ENCODE measurements around the gene DNASE1. TPM values are rescaled to one million over a fixed set of nuclear protein-coding genes. Genes with fewer than 3 reads are reported as not detected.
A peak's percentile ranks its signal among the peaks of the same experiment; 100 is the strongest.

The DNASE1 gene, protein sequence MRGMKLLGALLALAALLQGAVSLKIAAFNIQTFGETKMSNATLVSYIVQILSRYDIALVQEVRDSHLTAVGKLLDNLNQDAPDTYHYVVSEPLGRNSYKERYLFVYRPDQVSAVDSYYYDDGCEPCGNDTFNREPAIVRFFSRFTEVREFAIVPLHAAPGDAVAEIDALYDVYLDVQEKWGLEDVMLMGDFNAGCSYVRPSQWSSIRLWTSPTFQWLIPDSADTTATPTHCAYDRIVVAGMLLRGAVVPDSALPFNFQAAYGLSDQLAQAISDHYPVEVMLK
- 47.8 and 61.4 TPM in 2 replicates for polyA plus RNA-seq
- polyA minus RNA-seq: 103 and 116 TPM in 2 replicates

- Histone ChIP-seq H2AFZ (ENCODE audit: low read depth, low read length) (no peak within 1 kb of the TSS), H3K27ac (ENCODE audit: low read length) (no peak within 1 kb of the TSS), H3K79me2 (replicated peaks; ENCODE audit: insufficient read depth, low read length) (no peaks in the 10 kb centered on the region), H3K9me3 (ENCODE audit: low read length) (no peaks in the 10 kb centered on the region), H4K20me1 (ENCODE audit: insufficient read depth) (no peaks in the 10 kb centered on the region), H3K9me2 (ENCODE audit: insufficient read depth, low read length) (no peaks in the 10 kb centered on the region), H3K27me3 (ENCODE audit: insufficient read depth, low read depth, low read length) (no peaks in the 10 kb centered on the region), H3K9ac (ENCODE audit: low read length) (no peak within 1 kb of the TSS), H3K4me3 (ENCODE audit: low read length) (no peak within 1 kb of the TSS), H3K4me2 (ENCODE audit: low read length) (no peak within 1 kb of the TSS), H3F3A (ENCODE audit: insufficient read depth, low read length, poor library complexity, severe bottlenecking) (no peaks in the 10 kb centered on the region), H3K36me3 (ENCODE audit: insufficient read depth, low read length) (peaks cover 14% of the 10 kb centered on the region)
- TF ChIP-seq TAF1 (IDR thresholded peaks at IDR 0.05; ENCODE audit: low read depth): no peak
- no peak for TF ChIP-seq MXI1 (conservative IDR thresholded peaks at IDR 0.05; ENCODE audit: poor library complexity, severe bottlenecking)
- no peak for TF ChIP-seq SMC3 (conservative IDR thresholded peaks at IDR 0.05; ENCODE audit: poor library complexity)
- TF ChIP-seq EP300 (conservative IDR thresholded peaks at IDR 0.05; ENCODE audit: poor library complexity, severe bottlenecking): no peak
- no peak for TF ChIP-seq POLR2AphosphoS5 (IDR thresholded peaks at IDR 0.05)
- no peak for TF ChIP-seq EZH2 (IDR thresholded peaks at IDR 0.05; ENCODE audit: borderline replicate concordance, insufficient read depth, low read length, poor library complexity, severe bottlenecking)
- no peak for TF ChIP-seq REST (IDR thresholded peaks at IDR 0.05; ENCODE audit: borderline replicate concordance)
- TF ChIP-seq, protein P1, sequence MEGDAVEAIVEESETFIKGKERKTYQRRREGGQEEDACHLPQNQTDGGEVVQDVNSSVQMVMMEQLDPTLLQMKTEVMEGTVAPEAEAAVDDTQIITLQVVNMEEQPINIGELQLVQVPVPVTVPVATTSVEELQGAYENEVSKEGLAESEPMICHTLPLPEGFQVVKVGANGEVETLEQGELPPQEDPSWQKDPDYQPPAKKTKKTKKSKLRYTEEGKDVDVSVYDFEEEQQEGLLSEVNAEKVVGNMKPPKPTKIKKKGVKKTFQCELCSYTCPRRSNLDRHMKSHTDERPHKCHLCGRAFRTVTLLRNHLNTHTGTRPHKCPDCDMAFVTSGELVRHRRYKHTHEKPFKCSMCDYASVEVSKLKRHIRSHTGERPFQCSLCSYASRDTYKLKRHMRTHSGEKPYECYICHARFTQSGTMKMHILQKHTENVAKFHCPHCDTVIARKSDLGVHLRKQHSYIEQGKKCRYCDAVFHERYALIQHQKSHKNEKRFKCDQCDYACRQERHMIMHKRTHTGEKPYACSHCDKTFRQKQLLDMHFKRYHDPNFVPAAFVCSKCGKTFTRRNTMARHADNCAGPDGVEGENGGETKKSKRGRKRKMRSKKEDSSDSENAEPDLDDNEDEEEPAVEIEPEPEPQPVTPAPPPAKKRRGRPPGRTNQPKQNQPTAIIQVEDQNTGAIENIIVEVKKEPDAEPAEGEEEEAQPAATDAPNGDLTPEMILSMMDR (IDR thresholded peaks at IDR 0.05; ENCODE audit: poor library complexity, severe bottlenecking): peak; percentile 39
These were observed at the start of gene DNASE1 for GRCh38 chr16:3654249-3654991. Gene DNASE1 (plus strand): TSS chr16:3654691. CDS start chr16:3655374, 683 bp downstream.

DNA sequence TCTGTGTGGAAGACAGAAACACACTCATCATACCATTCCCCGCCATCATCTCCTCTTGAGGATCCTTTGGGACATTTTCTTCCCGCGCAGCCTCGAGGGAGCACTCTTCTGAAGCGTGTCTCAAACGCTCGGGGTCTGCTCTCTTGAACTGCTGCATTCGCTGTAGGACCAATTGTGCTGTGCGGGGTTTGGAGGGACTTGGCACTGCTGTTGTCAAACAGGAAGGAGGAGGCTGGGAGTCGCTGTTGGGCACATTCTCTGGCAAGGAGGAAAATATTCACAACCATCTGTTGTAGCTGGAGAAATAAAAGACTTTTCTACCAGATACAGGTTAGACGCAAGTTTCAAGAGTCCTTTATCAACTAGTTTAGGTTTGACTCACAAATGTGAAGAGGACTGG is 48.0 kb upstream of the DNASE1 start:
- H3K79me2 ChIP-seq (replicated peaks; ENCODE audit: insufficient read depth, low read length): no peaks in the 10 kb centered on the region
- no peak overlapping the region for H3K4me2 ChIP-seq (ENCODE audit: low read length)
- peaks cover 10% of the 10 kb centered on the region for H3K36me3 ChIP-seq (ENCODE audit: insufficient read depth, low read length)
- H3K4me3 ChIP-seq (ENCODE audit: low read length): no peak overlapping the region
- H3K27me3 ChIP-seq (ENCODE audit: insufficient read depth, low read depth, low read length): no peaks in the 10 kb centered on the region
- no peaks in the 10 kb centered on the region for H3F3A ChIP-seq (ENCODE audit: insufficient read depth, low read length, poor library complexity, severe bottlenecking)
- H4K20me1 ChIP-seq (ENCODE audit: insufficient read depth): no peaks in the 10 kb centered on the region
- H3K27ac ChIP-seq (ENCODE audit: low read length): no peak overlapping the region
- no peaks in the 10 kb centered on the region for H3K9me3 ChIP-seq (ENCODE audit: low read length)
- H3K9me2 ChIP-seq (ENCODE audit: insufficient read depth, low read length): no peaks in the 10 kb centered on the region
- no peak for TF ChIP-seq MXI1 (conservative IDR thresholded peaks at IDR 0.05; ENCODE audit: poor library complexity, severe bottlenecking)
- no peak for TF ChIP-seq TAF1 (IDR thresholded peaks at IDR 0.05; ENCODE audit: low read depth)
- no peak for TF ChIP-seq POLR2AphosphoS5 (IDR thresholded peaks at IDR 0.05)
- no peak for TF ChIP-seq REST (IDR thresholded peaks at IDR 0.05; ENCODE audit: borderline replicate concordance)
- TF ChIP-seq EP300 (conservative IDR thresholded peaks at IDR 0.05; ENCODE audit: poor library complexity, severe bottlenecking): no peak
- no peak for TF ChIP-seq EZH2 (IDR thresholded peaks at IDR 0.05; ENCODE audit: borderline replicate concordance, insufficient read depth, low read length, poor library complexity, severe bottlenecking)
- no peak for TF ChIP-seq SMC3 (conservative IDR thresholded peaks at IDR 0.05; ENCODE audit: poor library complexity)
- TF ChIP-seq RAD21 (conservative IDR thresholded peaks at IDR 0.05): no peak
- TF ChIP-seq, protein P1 (IDR thresholded peaks at IDR 0.05; ENCODE audit: poor library complexity, severe bottlenecking): no peak
- no peak overlapping the region for H2AFZ ChIP-seq (ENCODE audit: low read depth, low read length)
- no peak overlapping the region for H3K9ac ChIP-seq (ENCODE audit: low read length)

Measured in neural cell (in vitro differentiated cells).